ENCODE measurements around the gene GRID1.

- TF ChIP-seq EZH2 (optimal IDR thresholded peaks at IDR 0.05; ENCODE audit: low read depth, low read length) (no peak), CTCF (IDR thresholded peaks at IDR 0.05; ENCODE audit: low read length) (no peak), EZH2phosphoT487 (IDR thresholded peaks at IDR 0.05; ENCODE audit: low read length) (no peak)
These were observed 236.6 kb downstream of the GRID1 start for GRCh38 chr10:86130041-86130440.
